GM10248 (cell line): Measurements from ENCODE around the gene MYL9.
"Not testable (repeated sequence)": the region's sequence is repeated elsewhere in the genome, so short reads cannot be mapped to it uniquely, and the experiment has no call there.

Experiments used
- CTCF ChIA-PET: fragments of 300-600 bp; sonication (Branson Sonifier 250); formaldehyde crosslinking; extraction: SDS; loops from one replicate; lab custom pipeline; 2021; ENCODE audit warnings: antibody characterized with exemption; lab: Yijun Ruan, JAX
- POLR2A ChIA-PET: fragments of 350-650 bp; sonication (Branson Sonifier 250); formaldehyde crosslinking; extraction: SDS; loops from one replicate; lab custom pipeline; 2020; ENCODE audit warnings: antibody characterized with exemption; lab: Yijun Ruan, JAX
- DNase-seq: peaks from one replicate; pipeline ENCODE4 v3.0.0; 2012; ENCODE audit errors: extremely low spot score
- CTCF ChIP-seq: IDR thresholded peaks from 2 replicates; pipeline ENCODE4 v1.5.1; 2012; ENCODE audit warnings: mild to moderate bottlenecking, low read depth; ENCODE audit errors: extremely low read depth, missing control alignments, control extremely low read depth

MYL9 gene

GRCh38 chr20:36506253-36506652, 35.1 kb upstream of the MYL9 start:
- DNase-seq = no peak
- POLR2A ChIA-PET = interaction anchor here (0.6 kb wide), 1 partner anchor 101 kb away, joined by 6 read pairs; no protein-coding TSS in a partner anchor
- CTCF ChIA-PET = interaction anchor here (1.0 to 1.9 kb wide), 7 partner anchors 11 to 303 kb away, joined by 3 to 6 read pairs (median 5); partner anchors contain the start of gene RAB5IF
- peak; percentile 20 for TF ChIP-seq CTCF

- TF ChIP-seq CTCF = no peak
- ChIA-PET POLR2A (no interaction called here), CTCF (interaction anchor here (1.9 kb wide), 1 partner anchor 247 kb away, joined by 6 read pairs; no protein-coding TSS in a partner anchor)
- no peak for DNase-seq
Measured at GRCh38 chr20:36507746-36508145, 33.6 kb upstream of the MYL9 start.

GRCh38 chr20:36519012-36519719, 22.2 kb upstream of the MYL9 start:
- ChIA-PET CTCF (interaction anchor here (0.8 to 1.2 kb wide), 4 partner anchors 12 to 53 kb away, joined by 3 to 4 read pairs (median 4); no protein-coding TSS in a partner anchor), POLR2A (no interaction called here)
- DNase-seq = no peak
- no peak for TF ChIP-seq CTCF

- CTCF ChIA-PET = interaction anchor here (0.8 to 1.1 kb wide), 2 partner anchors 11 to 52 kb away, joined by 3 to 4 read pairs; no protein-coding TSS in a partner anchor
- POLR2A ChIA-PET = no interaction called here
- no peak for DNase-seq
- TF ChIP-seq CTCF = no peak
Measured at GRCh38 chr20:36519944-36520343, 21.4 kb upstream of the MYL9 start.

- DNase-seq = no peak
- CTCF ChIA-PET = interaction anchor here (0.8 to 1.7 kb wide), 7 partner anchors 10 to 84 kb away, joined by 3 to 5 read pairs (median 3); partner anchors contain the start of gene MYL9
- TF ChIP-seq CTCF = no peak
- POLR2A ChIA-PET = interaction anchor here (0.5 kb wide), 1 partner anchor 522 kb away, joined by 5 read pairs; no protein-coding TSS in a partner anchor
Measured at GRCh38 chr20:36521526-36521925, 19.8 kb upstream of the MYL9 start.

- CTCF ChIA-PET = interaction anchor here (0.6 to 1.7 kb wide), 8 partner anchors 13 to 152 kb away, joined by 3 to 5 read pairs (median 3); partner anchors contain the start of gene MYL9
- DNase-seq, POLR2A ChIA-PET: not testable (repeated sequence)
Measured at GRCh38 chr20:36522412-36522811, 18.9 kb upstream of the MYL9 start.

GRCh38 chr20:36523341-36523740, 18.0 kb upstream of the MYL9 start:
- no peak for DNase-seq
- ChIA-PET CTCF (interaction anchor here (1.2 to 1.7 kb wide), 3 partner anchors 21 to 83 kb away, joined by 3 to 5 read pairs (median 3); no protein-coding TSS in a partner anchor), POLR2A (no interaction called here)
- TF ChIP-seq CTCF = no peak
